Sigmoid colon (tissue), 7 donors: Measurements from ENCODE around the gene OR8J3. TPM values are rescaled to one million over a fixed set of nuclear protein-coding genes. Genes with fewer than 3 reads are reported as not detected.
"Not testable (repeated sequence)": the region's sequence is repeated elsewhere in the genome, so short reads cannot be mapped to it uniquely, and the experiment has no call there.

ENCODE experiments used
- DNase-seq: peaks from one replicate; pipeline ENCODE4 v3.0.0-alpha.2; 2019
- H3K27ac ChIP-seq, 4 donors: fragments of 200-600 bp; sonication (generic); one replicate each; pipeline ENCODE4 v1.5.1; 2016 to 2019; ENCODE audit warnings: mild to moderate bottlenecking in 1 of 4
- H3K27me3 ChIP-seq, 3 donors: fragments of 200-600 bp; sonication (generic); one replicate each; pipeline ENCODE4 v1.5.1; 2019; ENCODE audit warnings: mild to moderate bottlenecking in 1 of 3
- H3K36me3 ChIP-seq, 4 donors: fragments of 200-600 bp; sonication (generic); one replicate each; pipeline ENCODE4 v1.5.1; 2016 to 2019
- H3K4me1 ChIP-seq, 4 donors: fragments of 200-600 bp; sonication (generic); one replicate each; pipeline ENCODE4 v1.5.1; 2017 to 2019
- H3K4me3 ChIP-seq, 4 donors: fragments of 200-600 bp; sonication (generic); one replicate each; pipeline ENCODE4 v1.5.1; 2017 to 2019; ENCODE audit warnings: mild to moderate bottlenecking in 2 of 4, moderate library complexity in 1 of 4
- H3K9me3 ChIP-seq, 4 donors: fragments of 200-600 bp in 3 of 4; sonication (generic) in 3 of 4; one replicate each; pipeline versions ENCODE4 v1.5.1 to v1.6.1; 2013 to 2019
- CTCF ChIP-seq, 4 experiments: fragments of 450-650 bp in 3 of 4; fragments of 200-600 bp in 1 of 4; IDR thresholded peaks; one replicate each; pipeline ENCODE4 v1.5.1; 2016 to 2019; ENCODE audit warnings: antibody characterized with exemption in 4 of 4, mild to moderate bottlenecking in 3 of 4, moderate library complexity in 2 of 4
- EP300 ChIP-seq, 4 donors: sonication (generic); formaldehyde crosslinking; IDR thresholded peaks; one replicate each; pipeline ENCODE4 v1.6.1; 2017; ENCODE audit warnings: antibody characterized with exemption in 4 of 4
- POLR2A ChIP-seq, 2 donors: fragments of 450-650 bp; IDR thresholded peaks; one replicate each; pipeline ENCODE4 v1.6.1; 2016; ENCODE audit warnings: antibody characterized with exemption in 2 of 2, mild to moderate bottlenecking in 2 of 2, moderate library complexity in 2 of 2
- POLR2AphosphoS5 ChIP-seq, 4 donors: sonication (generic); formaldehyde crosslinking; IDR thresholded peaks; one replicate each; pipeline ENCODE4 v1.6.1; 2017; ENCODE audit warnings: antibody characterized with exemption in 4 of 4
- WGBS, 2 donors: extraction: QIAGEN DNeasy Blood & Tissue Kit; methylation state at CpG; one replicate each; pipeline ENCODE4 v1.1.7; 2013; 5-methylcytosine and 5-hydroxymethylcytosine counted together
- intact Hi-C: fragments of 100-400 bp; cut with DNase I; formaldehyde crosslinking; loops from one replicate; pipeline ENCODE4 v1.15.1; 2023
- polyA plus RNA-seq, 3 donors: library from polyadenylated mRNA; stranded (reverse); fragments of 200-250 nt; gene quantifications; one replicate each; pipeline ENCODE4 v1.2.3, GENCODE V29; 2013
- total RNA-seq, 4 donors: library from RNA; depleted of rRNA; stranded (reverse); fragments of >200 nt; gene quantifications; one replicate each; pipeline ENCODE4 v1.1.0, GENCODE V29; 2016
- donor health status: healthy with polysubstance abuse.
- donor health status: Bipolar disorder and iron deficiency.
- donor health status: healthy.

OR8J3 gene
- total and polyA plus RNA-seq, 7 donors, result not detected

DNA sequence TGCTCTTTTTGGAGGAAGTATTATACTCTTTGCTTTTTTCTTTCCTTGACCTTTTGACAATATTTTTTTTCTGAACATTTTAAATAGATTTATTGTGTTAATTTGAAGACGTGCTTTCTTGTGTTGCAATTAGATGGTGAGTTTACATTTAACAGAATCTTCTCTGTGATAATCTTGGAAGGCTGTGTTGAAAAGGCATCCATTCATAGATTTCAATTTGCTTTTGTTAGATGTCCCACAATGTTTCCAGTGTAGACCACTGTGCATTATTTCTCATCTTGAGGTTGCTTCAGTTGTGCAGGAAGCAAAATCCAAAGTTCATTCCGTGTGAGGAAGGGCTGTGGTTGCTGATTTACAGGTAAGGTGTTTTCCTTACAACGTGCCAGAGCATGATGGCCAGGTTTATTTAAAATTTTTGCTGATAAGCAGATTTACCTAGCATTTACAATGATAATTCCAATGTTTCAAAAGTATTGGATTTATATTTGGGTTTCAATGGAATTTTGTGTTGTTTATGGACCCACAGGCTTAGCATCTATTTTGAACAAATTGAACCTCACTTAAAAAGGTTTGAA is 32.3 kb upstream of the OR8J3 start:
- Histone ChIP-seq H3K4me3 (no peak overlapping the region), H3K27ac (no peak overlapping the region), H3K4me1 (no peaks in the 10 kb centered on the region), H3K9me3 (peaks cover 0 to 3% (median 0%) of the 10 kb centered on the region in 4 donors), H3K27me3 (no peaks in the 10 kb centered on the region), H3K36me3 (no peaks in the 10 kb centered on the region)
- TF ChIP-seq EP300 (IDR thresholded peaks at IDR 0.05), result no peak
- no peak for TF ChIP-seq CTCF (IDR thresholded peaks at IDR 0.05)
- TF ChIP-seq POLR2A (IDR thresholded peaks at IDR 0.05), result no peak
- no peak for TF ChIP-seq POLR2AphosphoS5 (IDR thresholded peaks at IDR 0.05)
- DNase-seq, result no peak
- intact Hi-C loops, result no loop called here
- 10 to 52% methylated on average over 3 of the region's 3 CpGs for WGBS, 2 donors

DNA sequence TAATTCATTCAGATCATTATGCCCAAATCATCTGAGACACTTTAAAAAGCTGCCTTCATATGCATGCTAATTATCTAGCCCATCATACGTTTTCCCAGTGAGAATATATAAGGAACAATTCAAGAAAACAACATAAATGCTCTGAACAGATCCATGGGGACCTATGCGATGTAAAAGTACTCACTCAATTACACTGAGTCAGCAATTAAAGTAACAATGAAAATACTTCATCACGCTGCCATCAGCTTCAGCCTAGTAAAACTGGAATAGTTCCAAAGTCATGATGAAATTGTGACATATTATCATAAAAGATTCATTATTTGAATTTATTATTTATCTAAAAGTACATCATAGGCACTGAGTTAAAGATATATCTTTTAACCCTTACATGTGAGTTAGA is 23.8 kb upstream of the OR8J3 start:
- no peak for TF ChIP-seq EP300 (IDR thresholded peaks at IDR 0.05)
- no peak for TF ChIP-seq CTCF (IDR thresholded peaks at IDR 0.05)
- no peak for TF ChIP-seq POLR2AphosphoS5 (IDR thresholded peaks at IDR 0.05)
- TF ChIP-seq POLR2A (IDR thresholded peaks at IDR 0.05), result no peak
- WGBS, 2 donors, result 45 to 79% methylated on average over 3 of the region's 3 CpGs
- intact Hi-C loops, result no loop called here

GRCh38 chr11:56160217-56160616 is 20.2 kb upstream of the OR8J3 start, which contains the start of gene OR8K5:
OR8K5 (minus strand) TSS chr11:56160317; CDS start chr11:56160317, 0 bp downstream.
- H3K9me3 ChIP-seq, result no peaks in the 10 kb centered on the region
- no peak for DNase-seq
- H3K27me3 ChIP-seq, result no peaks in the 10 kb centered on the region
- 86 to 88% methylated on average over 3 of the region's 3 CpGs for WGBS, 2 donors
- H3K4me3 ChIP-seq, result no peak within 1 kb of the TSS
- H3K27ac ChIP-seq, result no peak within 1 kb of the TSS
- no peaks in the 10 kb centered on the region for H3K4me1 ChIP-seq
- no peaks in the 10 kb centered on the region for H3K36me3 ChIP-seq
- TF ChIP-seq EP300 (IDR thresholded peaks at IDR 0.05) (no peak), POLR2A (IDR thresholded peaks at IDR 0.05) (no peak), CTCF (IDR thresholded peaks at IDR 0.05) (no peak), POLR2AphosphoS5 (IDR thresholded peaks at IDR 0.05) (no peak)
- intact Hi-C loops, result no loop called here

More for the DNA sequence above, 23.8 kb upstream of the OR8J3 start:
- no peak for DNase-seq
- no peak overlapping the region for H3K27ac ChIP-seq
- no peak overlapping the region for H3K4me3 ChIP-seq
- H3K27me3 ChIP-seq, result no peaks in the 10 kb centered on the region
- H3K9me3 ChIP-seq, result no peaks in the 10 kb centered on the region
- no peaks in the 10 kb centered on the region for H3K4me1 ChIP-seq
- no peaks in the 10 kb centered on the region for H3K36me3 ChIP-seq

GRCh38 chr11:56152333-56152732 is 12.3 kb upstream of the OR8J3 start:
- H3K9me3 ChIP-seq, result no peaks in the 10 kb centered on the region
- no peaks in the 10 kb centered on the region for H3K4me1 ChIP-seq
- WGBS, 2 donors, result 94 to 96% methylated on average over 15 of the region's 15 CpGs
- H3K27me3 ChIP-seq, result no peaks in the 10 kb centered on the region
- H3K36me3 ChIP-seq, result no peaks in the 10 kb centered on the region
- H3K27ac ChIP-seq, result no peak overlapping the region
- no peak for TF ChIP-seq POLR2AphosphoS5 (IDR thresholded peaks at IDR 0.05)
- H3K4me3 ChIP-seq, result no peak overlapping the region
- no peak for DNase-seq
- intact Hi-C loops, result no loop called here

DNA sequence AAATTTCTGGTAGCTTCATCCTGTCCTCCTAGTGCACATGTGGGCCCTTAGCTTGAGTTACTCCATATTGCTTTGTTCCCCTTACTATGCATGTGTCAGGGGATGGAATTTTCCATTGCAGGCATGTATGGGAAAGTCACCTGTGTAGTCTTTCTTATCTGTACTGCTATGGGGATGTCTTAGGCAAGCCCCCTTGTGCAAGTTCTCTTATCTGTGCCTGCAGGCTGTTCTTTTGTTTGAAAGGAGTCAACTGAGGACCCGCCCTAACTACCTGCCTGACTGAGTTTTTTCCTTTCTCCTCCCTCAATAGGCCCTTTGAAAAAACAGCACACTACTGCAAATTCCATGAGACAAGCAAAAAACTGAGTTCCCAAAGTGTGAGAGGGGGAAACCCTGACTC is 11.4 kb upstream of the OR8J3 start:
- Histone ChIP-seq H3K9me3 (no peaks in the 10 kb centered on the region), H3K27ac (no peak overlapping the region), H3K4me1 (no peaks in the 10 kb centered on the region), H3K27me3 (no peaks in the 10 kb centered on the region), H3K4me3 (no peak overlapping the region), H3K36me3 (no peaks in the 10 kb centered on the region)
- no peak for DNase-seq
- intact Hi-C loops, result no loop called here
- WGBS, 2 donors, result 76 to 89% methylated on average over 1 of the region's 1 CpG
- no peak for TF ChIP-seq CTCF (IDR thresholded peaks at IDR 0.05)
- TF ChIP-seq EP300 (IDR thresholded peaks at IDR 0.05), result no peak
- TF ChIP-seq POLR2AphosphoS5 (IDR thresholded peaks at IDR 0.05), result no peak
- TF ChIP-seq POLR2A (IDR thresholded peaks at IDR 0.05), result no peak

DNA sequence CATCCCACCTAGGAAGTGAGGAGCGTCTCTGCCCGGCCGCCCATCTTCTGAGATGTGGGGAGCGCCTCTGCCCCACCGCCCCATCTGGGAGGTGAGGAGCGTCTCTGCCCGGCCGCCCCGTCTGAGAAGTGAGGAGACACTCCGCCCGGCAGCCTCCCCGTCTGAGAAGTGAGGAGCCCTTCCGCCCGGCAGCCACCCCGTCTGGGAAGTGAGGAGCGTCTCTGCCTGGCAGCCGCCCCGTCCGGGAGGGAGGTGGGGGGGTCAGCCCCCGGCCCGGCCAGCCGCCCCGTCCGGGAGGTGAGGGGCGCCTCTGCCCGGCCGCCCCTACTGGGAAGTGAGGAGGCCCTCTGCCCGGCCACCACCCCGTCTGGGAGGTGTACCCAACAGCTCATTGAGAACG is 3.7 kb upstream of the OR8J3 start:
- H3K9me3 ChIP-seq, H3K27me3 ChIP-seq, intact Hi-C loops, H3K4me1 ChIP-seq, DNase-seq, H3K36me3 ChIP-seq, H3K27ac ChIP-seq, H3K4me3 ChIP-seq: not testable (repeated sequence)
- WGBS, 2 donors, result 91 to 96% methylated on average over 27 to 30 of the region's 30 CpGs
